ENCODE results near the gene PTPRE. TPM values are rescaled to one million over a fixed set of nuclear protein-coding genes. Genes with fewer than 3 reads are reported as not detected.

Gene PTPRE
- polyA plus RNA-seq, 1 donor from 2014 or later: 4.1 TPM

DNA sequence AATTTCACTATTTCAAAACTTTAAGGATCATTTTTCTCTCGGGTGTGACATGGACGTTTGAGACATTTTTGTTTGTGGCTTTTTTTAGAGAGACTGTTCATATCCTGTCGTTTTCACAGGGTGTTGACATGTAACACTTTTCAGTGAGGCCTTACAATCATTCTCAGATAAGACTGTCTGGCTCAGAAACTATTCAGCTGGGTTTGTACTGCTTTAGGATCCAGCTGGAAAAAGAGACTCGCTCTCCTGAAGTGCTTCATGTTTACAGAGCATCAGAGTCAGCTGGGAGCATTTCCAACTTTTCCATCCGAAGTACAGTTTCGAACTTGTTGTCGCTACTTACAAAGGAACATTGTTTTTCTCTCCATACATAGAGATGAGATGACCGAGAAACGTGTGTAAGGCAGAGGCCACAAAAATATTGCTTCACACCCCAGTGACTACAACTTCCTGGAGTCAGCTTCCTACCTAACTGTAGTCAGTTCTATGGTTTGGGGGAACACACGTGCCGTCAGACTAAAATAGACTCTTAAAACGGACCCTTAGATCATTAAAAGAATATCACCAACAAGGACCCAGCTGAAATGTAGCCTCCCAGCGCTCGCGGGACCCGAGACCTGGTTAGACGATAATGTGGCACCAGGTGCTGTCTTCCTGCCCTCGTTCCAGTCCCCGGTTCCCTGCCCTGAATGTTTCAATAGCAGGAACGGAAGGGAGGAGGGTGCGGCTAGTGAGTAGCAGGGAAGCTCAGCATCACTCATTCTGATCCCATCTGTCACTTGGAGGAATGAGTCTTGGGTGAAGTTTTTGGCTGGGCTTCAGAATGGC is 141.3 kb downstream of the PTPRE start:
- Histone ChIP-seq H4K20me1 (ENCODE audit: insufficient read depth) (no peaks in the 10 kb centered on the region), H3K36me3 (ENCODE audit: insufficient read depth, low read length) (no peaks in the 10 kb centered on the region), H2AFZ (ENCODE audit: low read depth, low read length) (no peak overlapping the region), H3K27me3 (ENCODE audit: insufficient read depth, low read depth, low read length) (no peaks in the 10 kb centered on the region), H3K79me2 (replicated peaks; ENCODE audit: insufficient read depth, low read length) (no peaks in the 10 kb centered on the region), H3F3A (ENCODE audit: insufficient read depth, low read length, poor library complexity, severe bottlenecking) (no peaks in the 10 kb centered on the region), H3K9me2 (ENCODE audit: insufficient read depth, low read length) (no peaks in the 10 kb centered on the region), H3K9me3 (ENCODE audit: low read length) (no peaks in the 10 kb centered on the region), H3K4me3 (ENCODE audit: low read length) (no peak overlapping the region), H3K4me2 (ENCODE audit: low read length) (no peak overlapping the region), H3K27ac (ENCODE audit: low read length) (no peak overlapping the region), H3K9ac (ENCODE audit: low read length) (no peak overlapping the region)
- TF ChIP-seq POLR2AphosphoS5 (IDR thresholded peaks at IDR 0.05) (no peak), EZH2 (IDR thresholded peaks at IDR 0.05; ENCODE audit: borderline replicate concordance, insufficient read depth, low read length, poor library complexity, severe bottlenecking) (no peak), MXI1 (conservative IDR thresholded peaks at IDR 0.05; ENCODE audit: poor library complexity, severe bottlenecking) (no peak), EP300 (conservative IDR thresholded peaks at IDR 0.05; ENCODE audit: poor library complexity, severe bottlenecking) (no peak), RAD21 (conservative IDR thresholded peaks at IDR 0.05) (no peak), TAF1 (IDR thresholded peaks at IDR 0.05; ENCODE audit: low read depth) (no peak), SMC3 (conservative IDR thresholded peaks at IDR 0.05; ENCODE audit: poor library complexity) (no peak)
- TF ChIP-seq, protein P1, sequence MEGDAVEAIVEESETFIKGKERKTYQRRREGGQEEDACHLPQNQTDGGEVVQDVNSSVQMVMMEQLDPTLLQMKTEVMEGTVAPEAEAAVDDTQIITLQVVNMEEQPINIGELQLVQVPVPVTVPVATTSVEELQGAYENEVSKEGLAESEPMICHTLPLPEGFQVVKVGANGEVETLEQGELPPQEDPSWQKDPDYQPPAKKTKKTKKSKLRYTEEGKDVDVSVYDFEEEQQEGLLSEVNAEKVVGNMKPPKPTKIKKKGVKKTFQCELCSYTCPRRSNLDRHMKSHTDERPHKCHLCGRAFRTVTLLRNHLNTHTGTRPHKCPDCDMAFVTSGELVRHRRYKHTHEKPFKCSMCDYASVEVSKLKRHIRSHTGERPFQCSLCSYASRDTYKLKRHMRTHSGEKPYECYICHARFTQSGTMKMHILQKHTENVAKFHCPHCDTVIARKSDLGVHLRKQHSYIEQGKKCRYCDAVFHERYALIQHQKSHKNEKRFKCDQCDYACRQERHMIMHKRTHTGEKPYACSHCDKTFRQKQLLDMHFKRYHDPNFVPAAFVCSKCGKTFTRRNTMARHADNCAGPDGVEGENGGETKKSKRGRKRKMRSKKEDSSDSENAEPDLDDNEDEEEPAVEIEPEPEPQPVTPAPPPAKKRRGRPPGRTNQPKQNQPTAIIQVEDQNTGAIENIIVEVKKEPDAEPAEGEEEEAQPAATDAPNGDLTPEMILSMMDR (IDR thresholded peaks at IDR 0.05; ENCODE audit: poor library complexity, severe bottlenecking): no peak
- TF ChIP-seq, protein P2, sequence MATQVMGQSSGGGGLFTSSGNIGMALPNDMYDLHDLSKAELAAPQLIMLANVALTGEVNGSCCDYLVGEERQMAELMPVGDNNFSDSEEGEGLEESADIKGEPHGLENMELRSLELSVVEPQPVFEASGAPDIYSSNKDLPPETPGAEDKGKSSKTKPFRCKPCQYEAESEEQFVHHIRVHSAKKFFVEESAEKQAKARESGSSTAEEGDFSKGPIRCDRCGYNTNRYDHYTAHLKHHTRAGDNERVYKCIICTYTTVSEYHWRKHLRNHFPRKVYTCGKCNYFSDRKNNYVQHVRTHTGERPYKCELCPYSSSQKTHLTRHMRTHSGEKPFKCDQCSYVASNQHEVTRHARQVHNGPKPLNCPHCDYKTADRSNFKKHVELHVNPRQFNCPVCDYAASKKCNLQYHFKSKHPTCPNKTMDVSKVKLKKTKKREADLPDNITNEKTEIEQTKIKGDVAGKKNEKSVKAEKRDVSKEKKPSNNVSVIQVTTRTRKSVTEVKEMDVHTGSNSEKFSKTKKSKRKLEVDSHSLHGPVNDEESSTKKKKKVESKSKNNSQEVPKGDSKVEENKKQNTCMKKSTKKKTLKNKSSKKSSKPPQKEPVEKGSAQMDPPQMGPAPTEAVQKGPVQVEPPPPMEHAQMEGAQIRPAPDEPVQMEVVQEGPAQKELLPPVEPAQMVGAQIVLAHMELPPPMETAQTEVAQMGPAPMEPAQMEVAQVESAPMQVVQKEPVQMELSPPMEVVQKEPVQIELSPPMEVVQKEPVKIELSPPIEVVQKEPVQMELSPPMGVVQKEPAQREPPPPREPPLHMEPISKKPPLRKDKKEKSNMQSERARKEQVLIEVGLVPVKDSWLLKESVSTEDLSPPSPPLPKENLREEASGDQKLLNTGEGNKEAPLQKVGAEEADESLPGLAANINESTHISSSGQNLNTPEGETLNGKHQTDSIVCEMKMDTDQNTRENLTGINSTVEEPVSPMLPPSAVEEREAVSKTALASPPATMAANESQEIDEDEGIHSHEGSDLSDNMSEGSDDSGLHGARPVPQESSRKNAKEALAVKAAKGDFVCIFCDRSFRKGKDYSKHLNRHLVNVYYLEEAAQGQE (IDR thresholded peaks at IDR 0.05; ENCODE audit: borderline replicate concordance): no peak

DNA sequence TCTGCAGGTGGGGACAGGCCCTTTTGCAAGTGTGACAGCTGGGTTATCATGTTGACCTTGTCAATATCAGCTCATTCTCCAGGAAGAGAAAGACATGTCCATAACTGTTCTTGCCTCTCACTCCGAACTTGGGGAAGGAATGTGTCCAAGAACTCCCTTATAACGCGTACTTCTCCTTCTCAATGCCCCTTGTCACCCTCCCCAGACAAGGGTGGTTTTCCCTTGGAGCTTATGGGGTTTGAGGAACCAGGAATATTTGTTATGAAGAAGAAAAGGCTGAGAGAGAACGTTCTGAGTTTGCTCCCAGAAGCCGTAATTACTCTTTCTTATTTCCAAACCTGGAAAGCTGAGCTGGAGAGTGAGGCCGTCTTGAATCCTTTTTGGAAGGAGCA is 141.9 kb downstream of the PTPRE start:
- Histone ChIP-seq H4K20me1 (ENCODE audit: insufficient read depth) (no peaks in the 10 kb centered on the region), H3K9me3 (ENCODE audit: low read length) (no peaks in the 10 kb centered on the region), H3K4me3 (ENCODE audit: low read length) (no peak overlapping the region), H3K9me2 (ENCODE audit: insufficient read depth, low read length) (no peaks in the 10 kb centered on the region), H3F3A (ENCODE audit: insufficient read depth, low read length, poor library complexity, severe bottlenecking) (no peaks in the 10 kb centered on the region), H3K79me2 (replicated peaks; ENCODE audit: insufficient read depth, low read length) (no peaks in the 10 kb centered on the region), H3K27ac (ENCODE audit: low read length) (no peak overlapping the region), H3K9ac (ENCODE audit: low read length) (no peak overlapping the region), H2AFZ (ENCODE audit: low read depth, low read length) (no peak overlapping the region), H3K27me3 (ENCODE audit: insufficient read depth, low read depth, low read length) (no peaks in the 10 kb centered on the region), H3K4me2 (ENCODE audit: low read length) (no peak overlapping the region), H3K36me3 (ENCODE audit: insufficient read depth, low read length) (no peaks in the 10 kb centered on the region)
- TF ChIP-seq RAD21 (conservative IDR thresholded peaks at IDR 0.05) (no peak), EZH2 (IDR thresholded peaks at IDR 0.05; ENCODE audit: borderline replicate concordance, insufficient read depth, low read length, poor library complexity, severe bottlenecking) (no peak)

Data from neural cell (in vitro differentiated cells).